Measurements from ENCODE around the gene LYVE1. TPM values are rescaled to one million over a fixed set of nuclear protein-coding genes. Genes with fewer than 3 reads are reported as not detected.

Gene LYVE1
- total and polyA plus RNA-seq, 2 of the 13 experiments (the other 11 are each of a cell fraction or from before 2014, with no cell fraction given) = 1.2 to 1.4 TPM

GRCh38 chr11:10564696-10565318, 3.7 kb downstream of the LYVE1 start:
- intact Hi-C loops (cut with micrococcal nuclease; ENCODE audit: unreplicated experiment) (no loop called here), in situ Hi-C loops (cut with HindIII; ENCODE audit: extremely low pct_ligation_motif_present, low pct_unique_long_range_greater_than_20kb) (no loop called here)
- BruUV-seq (replicated peaks) = no TSS peak
- no peak overlapping the region for H2AFZ ChIP-seq (ENCODE audit: low read length)
- no peaks in the 10 kb centered on the region for H3K9me3 ChIP-seq (ENCODE audit: low read length)
- H3K36me3 ChIP-seq (replicated peaks in 1 of 2; ENCODE audit: control insufficient read depth in 1 of 2, insufficient read depth in 2 of 2, low read length in 2 of 2) = no peaks in the 10 kb centered on the region
- H4K20me1 ChIP-seq (ENCODE audit: insufficient read depth, low read length) = no peaks in the 10 kb centered on the region
- H3K27ac ChIP-seq (ENCODE audit: extremely low read length, insufficient read depth, low read length) = no peak overlapping the region
- no peak overlapping the region for H3K4me3 ChIP-seq (replicated peaks in 1 of 3; ENCODE audit: insufficient read depth in 1 of 3, low read depth in 2 of 3, low read length in 3 of 3)
- H3K4me2 ChIP-seq (ENCODE audit: low read depth, low read length) = no peak overlapping the region
- CTCF ChIA-PET (ENCODE audit: low intra/inter-chr PET ratio, low total read pairs) = no interaction called here
- FAIRE-seq (no peak), DNase-seq (ENCODE audit: low spot score) (no peak), ATAC-seq (no peak)
- TF ChIP-seq, protein P1, sequence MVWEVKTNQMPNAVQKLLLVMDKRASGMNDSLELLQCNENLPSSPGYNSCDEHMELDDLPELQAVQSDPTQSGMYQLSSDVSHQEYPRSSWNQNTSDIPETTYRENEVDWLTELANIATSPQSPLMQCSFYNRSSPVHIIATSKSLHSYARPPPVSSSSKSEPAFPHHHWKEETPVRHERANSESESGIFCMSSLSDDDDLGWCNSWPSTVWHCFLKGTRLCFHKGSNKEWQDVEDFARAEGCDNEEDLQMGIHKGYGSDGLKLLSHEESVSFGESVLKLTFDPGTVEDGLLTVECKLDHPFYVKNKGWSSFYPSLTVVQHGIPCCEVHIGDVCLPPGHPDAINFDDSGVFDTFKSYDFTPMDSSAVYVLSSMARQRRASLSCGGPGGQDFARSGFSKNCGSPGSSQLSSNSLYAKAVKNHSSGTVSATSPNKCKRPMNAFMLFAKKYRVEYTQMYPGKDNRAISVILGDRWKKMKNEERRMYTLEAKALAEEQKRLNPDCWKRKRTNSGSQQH (CRISPR knock-in tag; IDR thresholded peaks at IDR 0.05; ENCODE audit: low read depth) = no peak
- no peak for TF ChIP-seq ZNF460 (CRISPR knock-in tag; IDR thresholded peaks at IDR 0.05; ENCODE audit: borderline replicate concordance)
- TF ChIP-seq CTCF (CRISPR knock-in tag; IDR thresholded peaks at IDR 0.05) = 0 out of 2 replicates have a peak, but pooled peaks have one; percentile 6
- TF ChIP-seq ZNF446 (CRISPR knock-in tag; IDR thresholded peaks at IDR 0.05) = no peak
- TF ChIP-seq STAG1 (CRISPR knock-in tag; IDR thresholded peaks at IDR 0.05) = peak; percentile 28; the same call in 1 of the 2 replicates
- TF ChIP-seq ZNF747 (CRISPR knock-in tag; IDR thresholded peaks at IDR 0.05; ENCODE audit: borderline replicate concordance) = no peak
- TF ChIP-seq ZNF34 (CRISPR knock-in tag; IDR thresholded peaks at IDR 0.05; ENCODE audit: borderline replicate concordance) = no peak
- TF ChIP-seq, protein P2, sequence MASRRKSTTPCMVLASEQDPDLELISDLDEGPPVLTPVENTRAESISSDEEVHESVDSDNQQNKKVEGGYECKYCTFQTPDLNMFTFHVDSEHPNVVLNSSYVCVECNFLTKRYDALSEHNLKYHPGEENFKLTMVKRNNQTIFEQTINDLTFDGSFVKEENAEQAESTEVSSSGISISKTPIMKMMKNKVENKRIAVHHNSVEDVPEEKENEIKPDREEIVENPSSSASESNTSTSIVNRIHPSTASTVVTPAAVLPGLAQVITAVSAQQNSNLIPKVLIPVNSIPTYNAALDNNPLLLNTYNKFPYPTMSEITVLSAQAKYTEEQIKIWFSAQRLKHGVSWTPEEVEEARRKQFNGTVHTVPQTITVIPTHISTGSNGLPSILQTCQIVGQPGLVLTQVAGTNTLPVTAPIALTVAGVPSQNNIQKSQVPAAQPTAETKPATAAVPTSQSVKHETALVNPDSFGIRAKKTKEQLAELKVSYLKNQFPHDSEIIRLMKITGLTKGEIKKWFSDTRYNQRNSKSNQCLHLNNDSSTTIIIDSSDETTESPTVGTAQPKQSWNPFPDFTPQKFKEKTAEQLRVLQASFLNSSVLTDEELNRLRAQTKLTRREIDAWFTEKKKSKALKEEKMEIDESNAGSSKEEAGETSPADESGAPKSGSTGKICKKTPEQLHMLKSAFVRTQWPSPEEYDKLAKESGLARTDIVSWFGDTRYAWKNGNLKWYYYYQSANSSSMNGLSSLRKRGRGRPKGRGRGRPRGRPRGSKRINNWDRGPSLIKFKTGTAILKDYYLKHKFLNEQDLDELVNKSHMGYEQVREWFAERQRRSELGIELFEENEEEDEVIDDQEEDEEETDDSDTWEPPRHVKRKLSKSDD (CRISPR knock-in tag; IDR thresholded peaks at IDR 0.05; ENCODE audit: low read depth) = no peak
- peaks cover 1 to 7% of the 10 kb centered on the region in 2 experiments; a peak in 2 of 5 replicates for H3K27me3 ChIP-seq (ENCODE audit: control insufficient read depth in 1 of 2, insufficient read depth in 2 of 2, low read length in 2 of 2)
- H3K79me2 ChIP-seq (ENCODE audit: insufficient read depth, low read length) = no peaks in the 10 kb centered on the region
- no peak overlapping the region for H3K9ac ChIP-seq (ENCODE audit: insufficient read depth, low read depth, low read length)
- WGBS (ENCODE audit: low lambda C conversion rate) = 0% methylated on average over 1 of the region's 1 CpG
- H3K4me1 ChIP-seq (ENCODE audit: insufficient read depth, low read length) = peaks cover 11% of the 10 kb centered on the region
- POLR2A ChIA-PET = no interaction called here

Measured in HepG2 (cell line).